ENCODE measurements around the gene RGS13. TPM values are rescaled to one million over a fixed set of nuclear protein-coding genes. Genes with fewer than 3 reads are reported as not detected.

RGS13 gene
- total and polyA plus RNA-seq, 2 experiments from 2014 or later = not detected

DNA sequence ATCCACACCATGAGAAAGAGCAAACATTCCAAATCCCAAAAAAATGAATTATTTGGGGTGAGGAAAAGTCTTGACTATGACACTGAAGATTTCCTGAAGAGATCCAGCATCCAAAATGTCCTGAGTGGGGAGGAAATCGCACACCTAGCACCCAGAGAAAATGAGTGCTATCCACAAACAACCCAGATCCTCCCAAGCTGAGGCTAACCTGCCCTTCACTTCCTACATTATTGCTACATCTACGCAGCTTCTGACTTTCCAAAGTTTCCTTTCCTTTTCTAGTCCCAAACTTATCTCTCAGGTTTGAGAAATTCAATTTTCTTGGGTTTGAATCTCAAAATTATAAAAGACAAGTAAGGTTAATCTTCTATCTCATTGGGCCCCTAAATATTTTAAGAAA, 906 bp upstream of the RGS13 start (continued):
- TF ChIP-seq, protein P1, sequence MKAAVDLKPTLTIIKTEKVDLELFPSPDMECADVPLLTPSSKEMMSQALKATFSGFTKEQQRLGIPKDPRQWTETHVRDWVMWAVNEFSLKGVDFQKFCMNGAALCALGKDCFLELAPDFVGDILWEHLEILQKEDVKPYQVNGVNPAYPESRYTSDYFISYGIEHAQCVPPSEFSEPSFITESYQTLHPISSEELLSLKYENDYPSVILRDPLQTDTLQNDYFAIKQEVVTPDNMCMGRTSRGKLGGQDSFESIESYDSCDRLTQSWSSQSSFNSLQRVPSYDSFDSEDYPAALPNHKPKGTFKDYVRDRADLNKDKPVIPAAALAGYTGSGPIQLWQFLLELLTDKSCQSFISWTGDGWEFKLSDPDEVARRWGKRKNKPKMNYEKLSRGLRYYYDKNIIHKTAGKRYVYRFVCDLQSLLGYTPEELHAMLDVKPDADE (IDR thresholded peaks at IDR 0.05) = no peak
- TF ChIP-seq, protein P2, sequence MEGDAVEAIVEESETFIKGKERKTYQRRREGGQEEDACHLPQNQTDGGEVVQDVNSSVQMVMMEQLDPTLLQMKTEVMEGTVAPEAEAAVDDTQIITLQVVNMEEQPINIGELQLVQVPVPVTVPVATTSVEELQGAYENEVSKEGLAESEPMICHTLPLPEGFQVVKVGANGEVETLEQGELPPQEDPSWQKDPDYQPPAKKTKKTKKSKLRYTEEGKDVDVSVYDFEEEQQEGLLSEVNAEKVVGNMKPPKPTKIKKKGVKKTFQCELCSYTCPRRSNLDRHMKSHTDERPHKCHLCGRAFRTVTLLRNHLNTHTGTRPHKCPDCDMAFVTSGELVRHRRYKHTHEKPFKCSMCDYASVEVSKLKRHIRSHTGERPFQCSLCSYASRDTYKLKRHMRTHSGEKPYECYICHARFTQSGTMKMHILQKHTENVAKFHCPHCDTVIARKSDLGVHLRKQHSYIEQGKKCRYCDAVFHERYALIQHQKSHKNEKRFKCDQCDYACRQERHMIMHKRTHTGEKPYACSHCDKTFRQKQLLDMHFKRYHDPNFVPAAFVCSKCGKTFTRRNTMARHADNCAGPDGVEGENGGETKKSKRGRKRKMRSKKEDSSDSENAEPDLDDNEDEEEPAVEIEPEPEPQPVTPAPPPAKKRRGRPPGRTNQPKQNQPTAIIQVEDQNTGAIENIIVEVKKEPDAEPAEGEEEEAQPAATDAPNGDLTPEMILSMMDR (conservative IDR thresholded peaks at IDR 0.05; ENCODE audit: low read depth in 2 of 2) = no peak

- no peaks in the 10 kb centered on the region for H3K36me3 ChIP-seq (ENCODE audit: insufficient read depth)
- no peak for ATAC-seq
- TF ChIP-seq NANOG (IDR thresholded peaks at IDR 0.05; ENCODE audit: borderline replicate concordance) = no peak
- TF ChIP-seq ZNF331 (CRISPR knock-in tag; IDR thresholded peaks at IDR 0.05; ENCODE audit: low read depth) = no peak
- no peak for TF ChIP-seq JUNB (IDR thresholded peaks at IDR 0.05; ENCODE audit: unreplicated experiment)
- TF ChIP-seq, protein P3, sequence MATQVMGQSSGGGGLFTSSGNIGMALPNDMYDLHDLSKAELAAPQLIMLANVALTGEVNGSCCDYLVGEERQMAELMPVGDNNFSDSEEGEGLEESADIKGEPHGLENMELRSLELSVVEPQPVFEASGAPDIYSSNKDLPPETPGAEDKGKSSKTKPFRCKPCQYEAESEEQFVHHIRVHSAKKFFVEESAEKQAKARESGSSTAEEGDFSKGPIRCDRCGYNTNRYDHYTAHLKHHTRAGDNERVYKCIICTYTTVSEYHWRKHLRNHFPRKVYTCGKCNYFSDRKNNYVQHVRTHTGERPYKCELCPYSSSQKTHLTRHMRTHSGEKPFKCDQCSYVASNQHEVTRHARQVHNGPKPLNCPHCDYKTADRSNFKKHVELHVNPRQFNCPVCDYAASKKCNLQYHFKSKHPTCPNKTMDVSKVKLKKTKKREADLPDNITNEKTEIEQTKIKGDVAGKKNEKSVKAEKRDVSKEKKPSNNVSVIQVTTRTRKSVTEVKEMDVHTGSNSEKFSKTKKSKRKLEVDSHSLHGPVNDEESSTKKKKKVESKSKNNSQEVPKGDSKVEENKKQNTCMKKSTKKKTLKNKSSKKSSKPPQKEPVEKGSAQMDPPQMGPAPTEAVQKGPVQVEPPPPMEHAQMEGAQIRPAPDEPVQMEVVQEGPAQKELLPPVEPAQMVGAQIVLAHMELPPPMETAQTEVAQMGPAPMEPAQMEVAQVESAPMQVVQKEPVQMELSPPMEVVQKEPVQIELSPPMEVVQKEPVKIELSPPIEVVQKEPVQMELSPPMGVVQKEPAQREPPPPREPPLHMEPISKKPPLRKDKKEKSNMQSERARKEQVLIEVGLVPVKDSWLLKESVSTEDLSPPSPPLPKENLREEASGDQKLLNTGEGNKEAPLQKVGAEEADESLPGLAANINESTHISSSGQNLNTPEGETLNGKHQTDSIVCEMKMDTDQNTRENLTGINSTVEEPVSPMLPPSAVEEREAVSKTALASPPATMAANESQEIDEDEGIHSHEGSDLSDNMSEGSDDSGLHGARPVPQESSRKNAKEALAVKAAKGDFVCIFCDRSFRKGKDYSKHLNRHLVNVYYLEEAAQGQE (IDR thresholded peaks at IDR 0.05; ENCODE audit: unreplicated experiment) = no peak
- TF ChIP-seq STAT1 (IDR thresholded peaks at IDR 0.05; ENCODE audit: unreplicated experiment) = no peak
- H3K27me3 ChIP-seq (ENCODE audit: insufficient read depth) = no peaks in the 10 kb centered on the region
- H3K36me3 Mint-ChIP-seq (ENCODE audit: low read depth) = no peaks in the 10 kb centered on the region
- no peak overlapping the region for H3K27ac Mint-ChIP-seq
- H3K79me2 ChIP-seq (replicated peaks; ENCODE audit: insufficient read depth) = no peaks in the 10 kb centered on the region
- H3K4me2 ChIP-seq = no peak overlapping the region
- no peak overlapping the region for H3K4me3 ChIP-seq
- no peak overlapping the region for H2AFZ ChIP-seq
- H3K27ac ChIP-seq (ENCODE audit: low read depth) = no peak overlapping the region
- H3K4me1 Mint-ChIP-seq = no peaks in the 10 kb centered on the region
- H3K9me2 ChIP-seq (ENCODE audit: insufficient read depth) = no peaks in the 10 kb centered on the region
- no peaks in the 10 kb centered on the region for H3K9me3 Mint-ChIP-seq
- H3F3A ChIP-seq (replicated peaks; ENCODE audit: low read depth) = no peaks in the 10 kb centered on the region
- H4K20me1 ChIP-seq (replicated peaks; ENCODE audit: insufficient read depth) = no peaks in the 10 kb centered on the region
- DNase-seq (ENCODE audit: low spot score) = no peak
- H3K27me3 Mint-ChIP-seq (ENCODE audit: insufficient read depth, low read depth, poor library complexity) = no peaks in the 10 kb centered on the region
- H3K4me3 Mint-ChIP-seq = no peak overlapping the region
- no peaks in the 10 kb centered on the region for H3K4me1 ChIP-seq (ENCODE audit: insufficient read depth)
These were observed 3.8 kb downstream of the RGS13 start for GRCh38 chr1:192639607-192640368.
